ENCODE results near the gene SLX4. TPM values are rescaled to one million over a fixed set of nuclear protein-coding genes. Genes with fewer than 3 reads are reported as not detected.

The SLX4 gene
- total RNA-seq, 1 donor from 2014 or later, result 11.8 TPM

DNA sequence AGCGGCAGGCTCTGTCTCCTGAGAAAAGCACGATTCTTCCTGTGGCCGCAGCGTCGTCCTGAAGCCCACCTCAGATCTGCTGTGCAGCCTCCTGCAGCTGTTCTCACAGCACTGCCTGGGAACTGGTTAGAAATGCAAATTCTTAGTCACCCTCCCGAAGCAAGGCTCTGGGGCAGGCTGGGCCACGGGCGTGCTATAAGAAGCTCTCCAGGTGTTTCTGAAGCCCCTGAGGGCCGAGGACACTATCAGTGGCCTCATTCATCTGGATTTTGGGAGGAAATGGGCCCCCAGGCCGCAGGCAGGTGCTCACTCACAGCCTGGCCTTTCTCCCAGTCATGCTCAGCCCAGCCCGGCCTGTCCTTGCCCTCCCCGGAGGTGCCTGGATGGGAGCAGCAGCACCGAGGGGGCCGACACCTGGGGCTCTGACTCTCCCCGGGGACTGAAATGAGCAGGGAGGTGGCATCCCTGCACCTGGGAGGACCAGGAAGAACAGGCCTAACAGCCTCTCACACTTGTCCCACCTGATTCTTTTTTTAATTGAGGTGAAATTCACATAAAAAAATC, 23.8 kb downstream of the SLX4 start:
- Mint-ChIP-seq H3K27ac (ENCODE audit: unreplicated experiment) (no peak overlapping the region), H3K36me3 (ENCODE audit: low read depth, unreplicated experiment) (peaks cover 30% of the 10 kb centered on the region), H3K27me3 (ENCODE audit: unreplicated experiment) (peaks cover 16% of the 10 kb centered on the region), H3K9me3 (ENCODE audit: unreplicated experiment) (no peaks in the 10 kb centered on the region), H3K4me3 (ENCODE audit: unreplicated experiment) (no peak overlapping the region), H3K4me1 (ENCODE audit: unreplicated experiment) (peaks cover 5% of the 10 kb centered on the region)
- DNase-seq (ENCODE audit: low spot score), result no peak
- TF ChIP-seq, protein P1, sequence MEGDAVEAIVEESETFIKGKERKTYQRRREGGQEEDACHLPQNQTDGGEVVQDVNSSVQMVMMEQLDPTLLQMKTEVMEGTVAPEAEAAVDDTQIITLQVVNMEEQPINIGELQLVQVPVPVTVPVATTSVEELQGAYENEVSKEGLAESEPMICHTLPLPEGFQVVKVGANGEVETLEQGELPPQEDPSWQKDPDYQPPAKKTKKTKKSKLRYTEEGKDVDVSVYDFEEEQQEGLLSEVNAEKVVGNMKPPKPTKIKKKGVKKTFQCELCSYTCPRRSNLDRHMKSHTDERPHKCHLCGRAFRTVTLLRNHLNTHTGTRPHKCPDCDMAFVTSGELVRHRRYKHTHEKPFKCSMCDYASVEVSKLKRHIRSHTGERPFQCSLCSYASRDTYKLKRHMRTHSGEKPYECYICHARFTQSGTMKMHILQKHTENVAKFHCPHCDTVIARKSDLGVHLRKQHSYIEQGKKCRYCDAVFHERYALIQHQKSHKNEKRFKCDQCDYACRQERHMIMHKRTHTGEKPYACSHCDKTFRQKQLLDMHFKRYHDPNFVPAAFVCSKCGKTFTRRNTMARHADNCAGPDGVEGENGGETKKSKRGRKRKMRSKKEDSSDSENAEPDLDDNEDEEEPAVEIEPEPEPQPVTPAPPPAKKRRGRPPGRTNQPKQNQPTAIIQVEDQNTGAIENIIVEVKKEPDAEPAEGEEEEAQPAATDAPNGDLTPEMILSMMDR (IDR thresholded peaks at IDR 0.05; ENCODE audit: unreplicated experiment), result no peak

DNA sequence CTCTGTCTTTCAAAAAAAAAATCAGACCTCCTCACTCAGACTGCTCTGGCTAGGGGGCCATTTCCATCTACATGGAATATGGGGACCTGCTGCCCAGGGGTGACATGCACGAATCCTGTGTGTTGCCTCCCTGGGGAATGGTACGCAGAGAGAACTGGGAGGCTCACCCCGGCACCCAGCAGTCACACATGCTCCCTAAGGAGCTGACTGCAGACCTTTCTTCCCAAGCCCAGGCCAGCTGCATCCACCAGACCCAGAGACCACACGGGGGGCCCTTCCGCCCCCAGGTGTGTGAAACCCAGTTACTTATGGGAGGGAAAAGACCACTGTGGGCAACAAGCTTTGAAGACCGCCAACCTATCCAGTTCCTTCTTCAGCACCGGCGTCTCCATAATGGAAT, 27.0 kb downstream of the SLX4 start:
- peaks cover 7% of the 10 kb centered on the region for H3K27me3 Mint-ChIP-seq (ENCODE audit: unreplicated experiment)
- H3K4me3 Mint-ChIP-seq (ENCODE audit: unreplicated experiment), result no peak overlapping the region
- H3K9me3 Mint-ChIP-seq (ENCODE audit: unreplicated experiment), result no peaks in the 10 kb centered on the region
- TF ChIP-seq, protein P1 (IDR thresholded peaks at IDR 0.05; ENCODE audit: unreplicated experiment), result no peak
- no peak overlapping the region for H3K27ac Mint-ChIP-seq (ENCODE audit: unreplicated experiment)
- H3K36me3 Mint-ChIP-seq (ENCODE audit: low read depth, unreplicated experiment), result peaks cover 20% of the 10 kb centered on the region
- DNase-seq (ENCODE audit: low spot score), result no peak
- H3K4me1 Mint-ChIP-seq (ENCODE audit: unreplicated experiment), result no peaks in the 10 kb centered on the region

DNA sequence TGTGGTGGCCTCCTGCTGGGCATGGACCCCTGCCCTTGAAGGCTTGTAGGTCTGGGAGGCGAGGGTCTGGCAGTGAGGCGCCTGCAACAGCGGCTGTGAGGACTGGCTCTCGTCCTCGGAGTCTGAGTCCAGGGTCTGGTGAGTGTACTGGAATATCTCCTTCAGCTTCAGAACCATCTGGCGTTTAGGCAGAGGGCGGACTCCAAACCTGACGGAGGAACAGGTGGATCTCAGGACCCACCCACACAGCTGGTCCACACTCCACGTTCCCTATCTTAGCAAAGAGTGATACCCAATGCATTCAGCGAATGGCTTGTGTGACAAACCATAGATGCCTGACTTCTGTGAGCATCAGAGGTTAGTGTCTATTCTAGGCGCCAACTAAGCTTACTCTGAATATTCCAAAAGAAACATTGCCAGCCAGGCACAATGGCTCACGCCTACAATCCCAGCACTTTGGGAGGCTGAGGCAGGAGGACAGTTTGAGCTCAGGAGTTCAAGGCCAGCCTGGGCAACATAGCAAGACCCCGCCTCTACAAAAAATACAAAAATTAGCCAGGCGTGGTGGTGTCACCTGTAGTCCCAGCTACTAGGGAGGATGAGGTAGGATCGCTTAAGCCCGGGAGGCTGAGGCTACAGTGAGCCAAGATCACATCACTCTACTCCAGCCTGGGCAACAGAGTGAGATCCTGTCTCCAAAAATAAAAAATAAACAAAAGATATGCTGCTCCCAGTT, 27.9 kb downstream of the SLX4 start:
- H3K4me3 Mint-ChIP-seq (ENCODE audit: unreplicated experiment), result no peak overlapping the region

DNA sequence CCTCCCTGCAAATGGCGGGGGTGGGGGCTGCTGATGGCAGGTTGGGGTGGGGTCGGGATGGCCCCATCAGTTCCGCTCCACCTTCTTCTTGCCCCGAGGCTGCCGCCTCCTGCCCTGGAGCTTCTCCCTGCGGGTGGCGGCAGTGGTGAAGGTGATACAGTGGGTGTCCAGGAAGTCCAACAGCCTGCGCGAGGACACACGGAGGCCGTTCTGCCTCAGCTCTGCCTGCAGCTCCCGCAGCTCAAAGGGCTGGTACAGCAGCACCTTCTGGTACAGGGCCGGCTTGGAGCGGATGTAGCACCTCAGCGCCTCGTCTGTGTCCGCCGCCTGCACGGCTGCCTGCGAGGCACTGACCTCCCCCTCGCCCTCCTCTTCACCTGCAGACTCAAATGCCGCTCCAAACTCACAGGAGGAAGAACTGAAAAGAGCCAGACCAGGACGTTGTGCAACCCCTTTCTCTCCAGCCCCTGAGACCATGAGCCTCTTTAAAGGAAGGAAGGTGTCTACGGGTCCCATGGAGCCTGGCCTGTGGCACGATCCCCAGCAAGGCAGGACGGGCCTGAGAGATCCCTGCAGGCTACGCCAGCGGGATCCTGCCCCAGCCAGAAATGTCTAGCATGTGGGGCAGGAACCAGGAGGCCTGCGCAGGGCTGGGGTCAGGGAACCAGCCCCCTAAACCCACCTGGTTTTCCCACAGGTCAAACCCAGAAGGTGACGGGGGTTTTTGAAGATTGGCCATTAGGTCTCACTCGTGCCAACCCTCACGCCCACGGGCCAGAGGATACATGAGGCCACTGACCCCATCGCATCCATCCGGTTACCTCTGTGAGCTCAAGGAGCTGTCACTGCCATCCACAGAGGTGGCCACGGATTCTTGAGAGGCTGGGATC, 28.9 kb downstream of the SLX4 start:
- DNase-seq (ENCODE audit: low spot score), result no peak
- TF ChIP-seq, protein P1 (IDR thresholded peaks at IDR 0.05; ENCODE audit: unreplicated experiment), result no peak
- Mint-ChIP-seq H3K27me3 (ENCODE audit: unreplicated experiment) (peaks cover 10% of the 10 kb centered on the region), H3K27ac (ENCODE audit: unreplicated experiment) (no peak overlapping the region), H3K36me3 (ENCODE audit: low read depth, unreplicated experiment) (peaks cover 14% of the 10 kb centered on the region), H3K4me3 (ENCODE audit: unreplicated experiment) (no peak overlapping the region), H3K9me3 (ENCODE audit: unreplicated experiment) (no peaks in the 10 kb centered on the region), H3K4me1 (ENCODE audit: unreplicated experiment) (peaks cover 5% of the 10 kb centered on the region)

More for the DNA sequence above, 27.9 kb downstream of the SLX4 start:
- DNase-seq (ENCODE audit: low spot score), result no peak
- Mint-ChIP-seq H3K36me3 (ENCODE audit: low read depth, unreplicated experiment) (peaks cover 18% of the 10 kb centered on the region), H3K27me3 (ENCODE audit: unreplicated experiment) (peaks cover 7% of the 10 kb centered on the region), H3K4me1 (ENCODE audit: unreplicated experiment) (peaks cover under 1% of the 10 kb centered on the region), H3K9me3 (ENCODE audit: unreplicated experiment) (no peaks in the 10 kb centered on the region), H3K27ac (ENCODE audit: unreplicated experiment) (no peak overlapping the region)
- TF ChIP-seq, protein P1 (IDR thresholded peaks at IDR 0.05; ENCODE audit: unreplicated experiment), result no peak
